Esophagus squamous epithelium (tissue), 5 donors: Measurements from ENCODE around the gene TOMM40L. TPM values are rescaled to one million over a fixed set of nuclear protein-coding genes. Genes with fewer than 3 reads are reported as not detected.
A peak's percentile ranks its signal among the peaks of the same experiment; 100 is the strongest.

Source experiments
- DNase-seq: peaks from one replicate; lab custom pipeline; 2025; lab: John Stamatoyannopoulos, UW
- H3K27ac ChIP-seq, 4 donors: fragments of 200-600 bp; sonication (generic); one replicate each; pipeline ENCODE4 v1.5.1; 2016 to 2019; ENCODE audit warnings: mild to moderate bottlenecking in 1 of 4
- H3K27me3 ChIP-seq, 4 donors: fragments of 200-600 bp; sonication (generic); 1 replicate in 3 of 4; 2 replicates in 1 of 4; pipeline versions ENCODE4 v1.5.1 to v1.6.0; 2017 to 2021; ENCODE audit warnings: antibody characterized with exemption in 1 of 4
- H3K36me3 ChIP-seq, 3 donors: fragments of 200-600 bp; sonication (generic); one replicate each; pipeline ENCODE4 v1.5.1; 2016 to 2019
- H3K4me1 ChIP-seq, 3 donors: fragments of 200-600 bp; sonication (generic); one replicate each; pipeline ENCODE4 v1.5.1; 2017 to 2019
- H3K4me3 ChIP-seq, 4 donors: fragments of 200-600 bp; sonication (generic); 1 replicate in 3 of 4; 2 replicates in 1 of 4; pipeline ENCODE4 v1.5.1; 2016 to 2019; ENCODE audit warnings: mild to moderate bottlenecking in 2 of 4, moderate library complexity in 1 of 4
- H3K9me3 ChIP-seq, 3 donors: fragments of 200-600 bp; sonication (generic); one replicate each; pipeline ENCODE4 v1.5.1; 2016 to 2019
- CTCF ChIP-seq, 6 experiments: fragments of 450-650 bp in 4 of 6; fragments of 200-600 bp in 2 of 6; sonication (generic) in 2 of 6; IDR thresholded peaks; one replicate each; pipeline ENCODE4 v1.5.1; 2016 to 2019; ENCODE audit warnings: antibody characterized with exemption in 6 of 6, mild to moderate bottlenecking in 4 of 6, moderate library complexity in 4 of 6
- POLR2A ChIP-seq, 4 donors: fragments of 450-650 bp; IDR thresholded peaks; one replicate each; pipeline ENCODE4 v1.6.1; 2017; ENCODE audit warnings: antibody characterized with exemption in 4 of 4, mild to moderate bottlenecking in 4 of 4, moderate library complexity in 3 of 4
- WGBS, 2 donors: methylation state at CpG; one replicate each; pipeline ENCODE4 v1.1.5; 2018; 5-methylcytosine and 5-hydroxymethylcytosine counted together
- intact Hi-C: fragments of 100-400 bp; cut with DNase I; formaldehyde crosslinking; loops from one replicate; pipeline ENCODE4 v1.15.0; 2022
- total RNA-seq, 4 donors: library from RNA; depleted of rRNA; stranded (reverse); fragments of >200 nt; gene quantifications; one replicate each; pipeline ENCODE4 v1.1.0, GENCODE V29; 2016
- donor health status: DM: yes; HTN: yes; CAD: no.

TOMM40L gene
- total RNA-seq, 4 donors from 2014 or later: 7.6 to 23.9 (median 10.2) TPM

GRCh38 chr1:161187311-161187710 lies 38.5 kb upstream of the TOMM40L start:
- Histone ChIP-seq H3K4me1 (peaks cover 0 to 72% (median 17%) of the 10 kb centered on the region in 3 donors), H3K9me3 (no peaks in the 10 kb centered on the region), H3K36me3 (peaks cover 0 to 16% (median 0%) of the 10 kb centered on the region in 3 donors), H3K27me3 (no peaks in the 10 kb centered on the region), H3K4me3 (no peak overlapping the region), H3K27ac (peak overlapping the region in 1 of 4 donors; percentile 86)
- TF ChIP-seq POLR2A (IDR thresholded peaks at IDR 0.05) (no peak), CTCF (IDR thresholded peaks at IDR 0.05) (no peak)
- intact Hi-C loops: no loop called here
- DNase-seq: no peak
- WGBS, 2 donors: 50 to 77% methylated on average over 2 to 3 of the region's 3 CpGs

GRCh38 chr1:161188381-161188780 lies 37.5 kb upstream of the TOMM40L start:
- no peaks in the 10 kb centered on the region for H3K9me3 ChIP-seq
- no peak overlapping the region for H3K4me3 ChIP-seq
- TF ChIP-seq POLR2A (IDR thresholded peaks at IDR 0.05): no peak
- TF ChIP-seq CTCF (IDR thresholded peaks at IDR 0.05): no peak
- peaks cover 0 to 21% (median 0%) of the 10 kb centered on the region in 3 donors for H3K36me3 ChIP-seq
- intact Hi-C loops: no loop called here
- 70 to 74% methylated on average over 6 of the region's 6 CpGs for WGBS, 2 donors
- no peak overlapping the region for H3K27ac ChIP-seq
- no peaks in the 10 kb centered on the region for H3K27me3 ChIP-seq
- no peak for DNase-seq
- H3K4me1 ChIP-seq: peaks cover 0 to 74% (median 23%) of the 10 kb centered on the region in 3 donors

- no peak for DNase-seq
Measured at GRCh38 chr1:161189036-161189435, 36.8 kb upstream of the TOMM40L start.

GRCh38 chr1:161190962-161191521 lies 34.8 kb upstream of the TOMM40L start:
- intact Hi-C loops: no loop called here
- TF ChIP-seq CTCF (IDR thresholded peaks at IDR 0.05) (no peak), POLR2A (IDR thresholded peaks at IDR 0.05) (no peak)
- Histone ChIP-seq H3K36me3 (peaks cover 0 to 27% (median 0%) of the 10 kb centered on the region in 3 donors), H3K9me3 (no peaks in the 10 kb centered on the region), H3K4me3 (no peak overlapping the region), H3K27ac (no peak overlapping the region), H3K27me3 (no peaks in the 10 kb centered on the region), H3K4me1 (peaks cover 4 to 74% (median 38%) of the 10 kb centered on the region in 3 donors)
- DNase-seq: no peak
- whole genome bisulfite sequencing, 2 donors: 83% methylated on average over 5 of the region's 22 CpGs; no CpG with 5 or more reads in 1 of the 2 donors

More at GRCh38 chr1:161189036-161189435, 36.8 kb upstream of the TOMM40L start:
- peaks cover 4 to 75% (median 29%) of the 10 kb centered on the region in 3 donors for H3K4me1 ChIP-seq
- H3K9me3 ChIP-seq: no peaks in the 10 kb centered on the region
- TF ChIP-seq CTCF (IDR thresholded peaks at IDR 0.05) (no peak), POLR2A (IDR thresholded peaks at IDR 0.05) (no peak)
- peaks cover 0 to 27% (median 0%) of the 10 kb centered on the region in 3 donors for H3K36me3 ChIP-seq
- 88 to 89% methylated on average over 5 of the region's 5 CpGs for WGBS, 2 donors
- peak overlapping the region in 1 of 4 donors; percentile 9 for H3K27ac ChIP-seq
- no peak overlapping the region for H3K4me3 ChIP-seq
- H3K27me3 ChIP-seq: no peaks in the 10 kb centered on the region
- intact Hi-C loops: no loop called here

GRCh38 chr1:161191971-161192370 lies 33.9 kb upstream of the TOMM40L start:
- Histone ChIP-seq H3K9me3 (no peaks in the 10 kb centered on the region), H3K4me1 (peaks cover 4 to 74% (median 39%) of the 10 kb centered on the region in 3 donors), H3K4me3 (no peak overlapping the region), H3K36me3 (peaks cover 0 to 27% (median 0%) of the 10 kb centered on the region in 3 donors), H3K27me3 (no peaks in the 10 kb centered on the region), H3K27ac (no peak overlapping the region)
- DNase-seq: no peak
- WGBS, 2 donors: 65 to 73% methylated on average over 8 of the region's 8 CpGs
- intact Hi-C loops: no loop called here
- TF ChIP-seq CTCF (IDR thresholded peaks at IDR 0.05) (no peak), POLR2A (IDR thresholded peaks at IDR 0.05) (no peak)
